RKO (cell line): Measurements from ENCODE around the gene DCLK1.
A peak's percentile ranks its signal among the peaks of the same experiment; 100 is the strongest.

Experiments
- DNase-seq: peaks from one replicate; pipeline ENCODE4 v3.0.0-alpha.2; 2016; ENCODE audit warnings: low spot score

Gene DCLK1

GRCh38 chr13:35945368-35945767, 185.8 kb downstream of the DCLK1 start:
- no peak for DNase-seq

DNA sequence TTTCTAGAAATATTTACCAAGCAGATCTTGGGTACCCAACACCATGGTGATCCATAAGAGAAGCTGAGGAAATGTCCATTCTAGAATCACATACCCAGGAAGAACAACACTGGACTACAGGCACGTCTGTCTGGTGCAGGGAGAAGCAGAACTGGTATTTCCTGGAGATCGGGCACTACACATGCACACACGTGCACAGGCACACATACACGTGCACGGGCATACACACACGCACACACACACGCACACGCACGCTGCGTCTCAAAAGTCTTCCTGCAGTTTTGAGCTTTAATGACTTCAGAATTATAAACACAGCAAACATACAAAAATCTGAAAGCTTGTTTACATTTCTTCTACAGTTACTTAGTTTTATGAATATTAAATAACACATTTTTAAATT, 189.8 kb downstream of the DCLK1 start:
- DNase-seq: no peak

- no peak for DNase-seq
Measured at GRCh38 chr13:35940734-35941133, 190.4 kb downstream of the DCLK1 start.

DNA sequence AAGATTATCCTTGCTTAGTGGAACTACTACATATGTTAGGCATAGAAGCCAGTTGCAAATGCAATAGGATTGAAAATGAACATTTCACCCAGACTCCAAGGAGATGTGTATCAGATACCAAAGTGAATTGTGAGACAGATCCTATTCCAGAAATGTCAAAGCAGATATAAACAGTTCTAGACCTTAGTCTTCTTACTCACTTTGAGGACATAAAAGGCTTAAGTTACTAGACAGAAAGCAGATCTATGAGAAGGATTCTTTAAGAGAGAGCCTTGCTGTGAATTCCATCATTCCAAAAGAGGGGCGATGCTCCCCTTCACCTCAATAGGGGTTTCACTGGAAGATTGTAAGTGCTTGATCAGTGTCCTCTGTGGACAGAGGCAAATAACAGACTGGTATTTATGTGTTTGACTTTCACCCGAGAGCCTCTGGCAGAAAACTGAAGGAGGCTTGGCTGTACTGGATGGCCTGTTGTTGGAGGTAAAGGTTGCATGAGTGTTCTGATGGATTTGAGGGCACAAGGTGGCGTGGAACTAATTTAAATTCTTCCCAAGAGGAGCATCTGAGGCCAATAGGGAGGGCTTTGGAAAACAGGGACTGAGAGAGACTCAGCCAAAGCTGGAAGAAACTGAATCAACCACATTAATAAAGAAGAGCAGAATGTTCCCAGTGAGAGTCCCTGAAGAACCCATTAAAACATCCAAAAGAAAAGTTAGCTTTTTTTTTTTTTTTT, 194.8 kb downstream of the DCLK1 start:
- DNase-seq: no peak

DNA sequence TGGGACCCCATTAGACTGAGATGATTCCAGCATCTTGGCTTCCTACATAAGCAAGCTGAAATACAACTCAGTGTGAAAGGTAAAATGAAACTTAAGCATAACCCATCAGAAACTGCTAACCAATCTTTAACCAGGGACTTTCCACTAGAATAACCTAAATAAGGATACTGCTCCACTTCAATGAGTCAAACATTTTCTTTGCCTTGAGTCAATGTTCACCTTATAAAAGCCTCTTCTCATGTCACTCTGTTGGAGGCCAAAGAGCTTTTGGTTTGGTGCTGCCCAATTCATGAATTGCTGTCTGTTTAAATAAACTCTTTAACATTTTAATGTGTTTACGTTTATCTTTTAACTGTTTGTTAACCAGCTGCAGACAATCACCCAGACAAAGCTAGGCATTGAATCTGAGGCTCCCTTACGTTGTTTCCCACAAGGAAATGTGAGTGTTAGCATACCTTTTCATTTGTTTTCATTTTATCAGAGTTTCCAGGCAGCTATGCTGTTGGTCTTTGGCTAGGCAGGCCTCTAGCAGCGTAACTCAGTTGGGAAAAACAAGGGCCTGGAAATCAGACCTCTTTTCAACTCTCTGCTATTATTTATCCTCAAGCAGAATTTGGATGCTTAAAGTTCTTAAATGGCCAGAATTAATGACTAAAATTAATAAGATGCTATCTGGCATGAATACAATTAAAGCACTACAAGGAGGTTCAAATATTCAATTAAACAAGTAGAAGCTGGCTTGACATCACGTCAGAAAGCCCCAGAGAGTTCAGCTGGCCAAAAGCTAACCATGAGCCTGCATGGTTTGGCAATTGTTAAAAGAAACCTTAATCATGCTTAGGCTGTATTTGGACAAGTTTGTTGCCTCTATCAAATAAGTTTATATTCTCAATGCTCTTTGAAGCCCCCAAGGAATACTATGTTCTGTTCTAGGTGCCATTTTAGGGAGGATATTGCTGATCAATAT, 200.2 kb downstream of the DCLK1 start:
- no peak for DNase-seq

DNA sequence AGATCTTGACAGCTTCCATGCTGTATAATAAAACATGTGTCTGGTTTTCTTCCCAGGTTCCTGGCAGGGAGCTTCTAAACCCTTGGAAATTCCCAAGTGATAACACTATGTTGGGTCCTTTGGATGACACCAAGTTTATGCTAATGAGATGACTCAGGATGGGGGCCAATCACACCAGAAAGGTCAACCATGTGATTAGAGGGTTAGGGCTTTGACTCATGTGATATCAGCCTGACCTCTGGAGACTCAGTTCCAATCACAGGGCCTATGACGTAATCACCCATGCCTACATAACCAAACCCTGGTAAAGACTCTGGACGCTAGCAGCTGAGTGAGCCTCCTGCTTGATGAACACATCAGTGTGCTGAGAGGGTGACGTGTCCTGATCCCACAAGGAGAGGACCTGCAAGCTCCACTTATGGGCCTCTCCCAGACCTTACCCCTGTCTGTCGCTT, 203.6 kb downstream of the DCLK1 start:
- peak; percentile 25 for DNase-seq

GRCh38 chr13:35926859-35927530, 204.2 kb downstream of the DCLK1 start:
- no peak for DNase-seq

DNA sequence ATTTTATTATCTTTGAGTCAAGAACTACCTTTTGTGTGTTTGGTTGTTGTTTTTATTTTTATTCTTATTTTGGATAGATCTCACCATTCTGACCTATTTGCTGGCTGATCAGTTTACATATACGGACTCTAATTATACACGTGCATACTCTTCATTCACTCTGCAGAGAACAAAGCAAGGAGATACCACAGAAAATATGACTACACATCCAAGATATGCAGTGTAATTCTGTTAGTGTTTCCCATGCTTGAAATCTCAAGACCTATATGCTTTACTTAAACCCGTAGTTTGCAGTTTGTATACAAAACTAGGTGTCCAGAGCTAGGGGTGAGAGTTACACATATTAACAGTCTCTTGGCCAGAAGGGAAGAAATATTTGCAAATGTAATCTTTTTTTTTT, 205.5 kb downstream of the DCLK1 start:
- DNase-seq: no peak

DNA sequence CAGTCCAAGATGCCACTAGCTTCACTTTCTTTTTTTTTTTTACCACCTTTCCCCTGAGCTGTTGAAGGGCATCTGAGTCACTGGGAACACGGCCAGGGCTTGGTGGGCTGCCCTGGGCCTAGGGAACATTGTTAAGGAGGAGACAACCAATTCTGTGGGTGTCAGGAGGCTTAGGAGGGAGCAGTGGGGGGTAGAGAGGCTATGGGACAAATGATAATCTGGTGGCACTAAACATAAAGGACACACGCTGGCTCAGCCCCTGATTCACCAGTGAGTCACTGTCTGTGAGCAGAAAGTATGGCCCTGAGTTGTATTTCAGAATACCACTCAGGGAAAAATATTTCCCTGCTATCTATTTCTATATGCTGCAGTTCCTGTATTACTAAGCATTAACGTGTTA, 207.8 kb downstream of the DCLK1 start:
- DNase-seq: peak; percentile 37

- DNase-seq: no peak
Measured at GRCh38 chr13:35920816-35921215, 210.4 kb downstream of the DCLK1 start.

- DNase-seq: no peak
Measured at GRCh38 chr13:35917942-35918645, 213.1 kb downstream of the DCLK1 start.

- no peak for DNase-seq
Measured at GRCh38 chr13:35917252-35917941, 213.8 kb downstream of the DCLK1 start.

GRCh38 chr13:35916146-35916545, 215.0 kb downstream of the DCLK1 start:
- no peak for DNase-seq

DNA sequence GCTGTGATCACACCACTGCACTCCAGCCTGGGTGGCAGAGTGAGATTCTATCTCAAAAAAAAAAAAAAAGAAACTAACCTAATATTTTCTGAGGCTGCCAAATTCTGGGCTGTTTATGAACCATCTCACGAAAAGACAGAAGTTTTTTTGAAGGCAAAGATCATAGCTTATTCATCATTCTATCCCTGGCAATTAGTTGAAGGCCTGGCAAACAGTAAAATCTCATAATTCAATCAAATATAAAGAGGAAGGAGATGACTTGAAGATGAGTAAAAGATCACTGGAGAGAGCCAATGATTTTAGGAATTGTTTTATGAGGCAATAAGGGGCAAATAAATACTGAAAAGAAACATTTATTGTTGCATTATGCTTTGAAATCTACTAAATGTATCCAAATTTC, 216.5 kb downstream of the DCLK1 start:
- DNase-seq: no peak

- no peak for DNase-seq
Measured at GRCh38 chr13:35912841-35913240, 218.3 kb downstream of the DCLK1 start.

- DNase-seq: peak; percentile 3
Measured at GRCh38 chr13:35909837-35910540, 221.2 kb downstream of the DCLK1 start.

DNA sequence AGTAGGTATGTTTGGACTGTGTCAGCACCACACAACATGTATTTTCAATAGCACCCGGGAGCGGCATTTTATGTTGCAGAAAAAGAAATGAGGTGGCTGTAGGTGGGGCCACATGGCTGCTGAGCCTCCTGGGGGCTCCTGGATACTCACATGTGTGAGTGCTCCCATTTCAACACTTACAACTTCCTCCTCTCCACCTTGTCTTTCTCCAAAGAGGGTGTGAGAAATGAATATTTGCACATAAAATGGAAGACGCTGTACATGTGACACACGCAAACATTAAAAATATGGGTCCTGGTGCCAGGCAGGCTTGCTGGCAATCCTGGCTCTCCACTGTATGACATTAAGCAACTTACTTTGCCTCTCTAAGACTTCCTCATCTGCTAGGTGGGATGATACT, 222.1 kb downstream of the DCLK1 start:
- no peak for DNase-seq

DNA sequence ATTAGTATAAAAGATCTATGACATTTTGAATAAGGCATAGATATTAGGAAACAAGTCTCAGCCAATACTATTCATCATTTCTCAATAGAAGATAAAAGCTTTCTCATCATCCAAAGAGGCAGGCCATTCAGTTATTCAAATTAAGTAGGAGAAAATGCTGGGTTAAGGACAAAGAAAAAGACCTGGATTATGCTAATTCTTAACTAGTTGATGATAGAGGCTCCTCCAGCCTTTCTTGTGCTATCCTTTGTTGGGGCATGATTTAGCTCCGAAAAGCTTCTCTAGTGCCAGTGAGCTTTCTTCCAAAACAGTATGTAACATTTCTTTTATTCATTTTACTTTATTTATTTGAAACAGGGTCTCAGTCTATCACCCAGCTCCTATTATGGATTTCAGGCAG, 223.0 kb downstream of the DCLK1 start:
- no peak for DNase-seq

DNA sequence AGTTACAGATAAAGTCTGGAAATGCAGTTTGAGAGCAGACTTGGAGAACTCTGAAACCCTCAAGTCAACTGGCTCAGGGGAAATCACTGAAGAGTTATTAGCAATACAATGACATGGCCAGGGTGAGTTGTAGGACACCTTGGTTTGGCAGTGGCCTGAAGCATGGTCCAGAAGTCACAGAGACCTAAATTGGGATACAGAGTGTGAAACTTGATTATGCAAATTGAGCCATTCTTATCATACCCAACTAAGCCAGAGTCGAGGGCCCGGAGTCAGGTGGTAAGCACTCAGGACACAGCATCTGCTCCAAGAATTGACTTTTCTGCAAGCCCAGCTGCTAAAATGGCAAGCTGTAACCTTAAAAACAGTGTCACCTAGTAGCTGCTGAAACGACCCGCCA, 224.5 kb downstream of the DCLK1 start:
- DNase-seq: no peak

- DNase-seq: no peak
Measured at GRCh38 chr13:35903075-35903474, 228.1 kb downstream of the DCLK1 start.

GRCh38 chr13:35898041-35898440, 233.1 kb downstream of the DCLK1 start:
- no peak for DNase-seq
